ENCODE measurements around the gene DYNLRB1. TPM values are rescaled to one million over a fixed set of nuclear protein-coding genes. Genes with fewer than 3 reads are reported as not detected.
"Not testable (repeated sequence)": the region's sequence is repeated elsewhere in the genome, so short reads cannot be mapped to it uniquely, and the experiment has no call there.

Gene DYNLRB1
- total and polyA plus RNA-seq, 2 experiments from 2014 or later: 103 to 224 TPM

DNA sequence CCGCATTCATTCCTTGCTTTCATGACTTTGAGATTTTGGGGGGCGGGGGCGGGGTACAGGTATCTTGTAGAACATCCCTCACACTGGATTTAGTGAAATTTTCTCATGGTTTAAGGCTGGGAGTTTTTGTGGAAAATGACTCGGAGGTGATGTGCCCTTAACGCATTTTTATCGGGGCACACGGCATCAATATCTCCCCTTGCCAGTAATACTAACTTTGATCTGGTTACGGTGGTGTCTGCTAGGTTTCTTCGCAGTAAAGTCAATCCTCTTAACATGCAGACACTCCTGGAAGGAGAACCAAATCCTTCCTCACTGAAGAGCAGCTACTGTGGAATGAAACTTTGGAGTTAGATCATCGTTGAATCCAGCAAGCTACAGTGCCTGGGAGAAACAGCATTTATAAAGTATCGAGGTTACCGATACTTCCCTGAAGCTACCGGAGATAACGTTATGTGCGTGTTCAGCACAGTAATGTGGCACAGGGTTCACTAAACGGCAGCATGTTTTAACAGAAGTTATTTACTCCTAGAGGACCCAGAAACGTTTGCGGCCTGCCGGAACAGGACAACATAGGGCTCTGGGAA is 1.2 kb upstream of the DYNLRB1 start:
- Histone ChIP-seq H3K27me3 (no peaks in the 10 kb centered on the region), H4K20me1 (ENCODE audit: insufficient read depth, poor library complexity, severe bottlenecking) (peaks cover 5% of the 10 kb centered on the region), H3K27ac (peak overlapping the region; percentile 98), H2AFZ (peak overlapping the region; percentile 27), H3K4me2 (peak overlapping the region; percentile 83), H3K9me2 (replicated peaks; ENCODE audit: insufficient read depth) (no peaks in the 10 kb centered on the region), H3K36me3 (replicated peaks; ENCODE audit: insufficient read depth, low read depth) (no peaks in the 10 kb centered on the region), H3K4me1 (ENCODE audit: insufficient read depth) (peaks cover 19% of the 10 kb centered on the region), H3K79me2 (peaks cover 40% of the 10 kb centered on the region), H3K9me3 (ENCODE audit: low read depth) (no peaks in the 10 kb centered on the region), H3K4me3 (peak overlapping the region; percentile 86)
- WGBS (ENCODE audit: low lambda C conversion rate, missing lambda C conversion rate): 33% methylated on average over 19 of the region's 19 CpGs
- no peak for TF ChIP-seq CTCF (IDR thresholded peaks at IDR 0.05; ENCODE audit: poor library complexity)
- TF ChIP-seq EZH2phosphoT487 (IDR thresholded peaks at IDR 0.05; ENCODE audit: low read depth, severe bottlenecking, unreplicated experiment): no peak
- TF ChIP-seq EZH2 (IDR thresholded peaks at IDR 0.05; ENCODE audit: borderline replicate concordance): no peak
- DNase-seq (ENCODE audit: low spot score): no peak

DNA sequence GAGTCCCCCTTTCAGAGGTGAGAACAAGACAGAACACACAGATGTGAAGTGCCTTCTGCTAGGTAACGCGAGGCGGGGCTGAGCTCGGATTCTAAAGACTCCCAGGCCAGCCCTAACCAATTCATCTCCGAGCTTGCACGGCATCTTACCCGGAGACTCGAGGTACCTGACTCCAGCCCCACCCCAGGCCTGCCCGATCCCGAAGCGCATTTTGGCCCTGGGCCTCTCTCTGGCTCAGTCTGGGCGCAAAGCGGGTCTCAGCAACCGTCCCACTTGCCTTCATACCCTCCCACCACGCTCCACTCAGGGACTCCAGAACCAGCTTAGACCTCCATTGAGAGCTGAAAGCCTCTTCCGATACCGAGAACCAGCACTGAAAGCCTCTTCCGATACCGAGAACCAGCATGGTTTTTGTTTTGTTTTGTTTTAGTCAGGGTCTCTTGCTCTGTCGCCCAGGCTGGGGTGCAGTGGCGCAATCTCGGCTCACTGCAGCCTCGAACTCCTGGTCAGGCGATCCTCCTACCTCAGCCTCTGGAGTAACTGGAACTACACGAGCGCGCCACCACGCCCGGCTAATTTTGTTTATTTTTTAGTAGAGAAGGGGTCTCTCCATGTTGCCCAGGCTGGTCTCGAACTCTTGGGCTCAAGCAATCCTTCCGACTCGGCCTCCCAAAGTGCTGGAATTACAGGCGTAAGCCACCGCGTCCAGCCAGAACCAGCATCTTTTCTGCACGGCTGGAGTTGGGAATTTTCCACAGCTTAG is 557 bp upstream of the DYNLRB1 start:
- peak; percentile 80 for DNase-seq (ENCODE audit: low spot score)
- 4% methylated on average over 36 of the region's 36 CpGs for WGBS (ENCODE audit: low lambda C conversion rate, missing lambda C conversion rate)
- no peaks in the 10 kb centered on the region for H3K9me3 ChIP-seq (ENCODE audit: low read depth)
- no peaks in the 10 kb centered on the region for H3K9me2 ChIP-seq (replicated peaks; ENCODE audit: insufficient read depth)
- no peaks in the 10 kb centered on the region for H3K36me3 ChIP-seq (replicated peaks; ENCODE audit: insufficient read depth, low read depth)
- H3K4me3 ChIP-seq: peak overlapping the region; percentile 86
- peak overlapping the region; percentile 83 for H3K4me2 ChIP-seq
- H4K20me1 ChIP-seq (ENCODE audit: insufficient read depth, poor library complexity, severe bottlenecking): peaks cover 8% of the 10 kb centered on the region
- H2AFZ ChIP-seq: peak overlapping the region; percentile 27
- TF ChIP-seq EZH2 (IDR thresholded peaks at IDR 0.05; ENCODE audit: borderline replicate concordance): no peak
- no peak for TF ChIP-seq CTCF (IDR thresholded peaks at IDR 0.05; ENCODE audit: poor library complexity)
- TF ChIP-seq EZH2phosphoT487 (IDR thresholded peaks at IDR 0.05; ENCODE audit: low read depth, severe bottlenecking, unreplicated experiment): no peak
- H3K79me2 ChIP-seq: peaks cover 44% of the 10 kb centered on the region
- H3K27me3 ChIP-seq: no peaks in the 10 kb centered on the region
- H3K27ac ChIP-seq: peak overlapping the region; percentile 98
- H3K4me1 ChIP-seq (ENCODE audit: insufficient read depth): peaks cover 19% of the 10 kb centered on the region

DNA sequence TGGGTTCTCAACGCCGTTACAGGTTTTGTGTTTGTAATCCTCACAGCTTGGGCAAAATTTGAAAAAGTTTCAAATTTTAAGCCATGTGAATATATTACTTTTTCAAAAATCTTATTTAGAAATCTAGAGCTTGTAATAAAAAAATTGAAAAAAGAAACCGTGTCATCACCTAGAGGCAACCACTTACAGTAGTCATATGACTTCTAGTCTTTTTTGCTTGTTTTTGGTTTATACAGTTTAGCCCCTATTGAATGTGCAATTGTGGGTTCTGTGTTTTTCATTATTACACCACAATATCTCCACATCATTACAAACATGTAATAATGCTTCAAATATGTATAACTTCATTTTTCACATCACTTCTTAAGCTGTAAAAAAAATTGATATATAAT is 888 bp downstream of the DYNLRB1 start:
- Histone ChIP-seq H3K9me3 (ENCODE audit: low read depth) (no peaks in the 10 kb centered on the region), H3K79me2 (peaks cover 58% of the 10 kb centered on the region), H4K20me1 (ENCODE audit: insufficient read depth, poor library complexity, severe bottlenecking) (peaks cover 18% of the 10 kb centered on the region), H3K27ac (peak overlapping the region; percentile 98), H3K9me2 (replicated peaks; ENCODE audit: insufficient read depth) (no peaks in the 10 kb centered on the region), H3K4me2 (peak overlapping the region; percentile 83), H3K4me1 (ENCODE audit: insufficient read depth) (peaks cover 19% of the 10 kb centered on the region), H3K27me3 (no peaks in the 10 kb centered on the region), H2AFZ (peak overlapping the region; percentile 38), H3K4me3 (peak overlapping the region; percentile 86), H3K36me3 (replicated peaks; ENCODE audit: insufficient read depth, low read depth) (no peaks in the 10 kb centered on the region)
- TF ChIP-seq EZH2phosphoT487 (IDR thresholded peaks at IDR 0.05; ENCODE audit: low read depth, severe bottlenecking, unreplicated experiment): no peak
- no peak for TF ChIP-seq CTCF (IDR thresholded peaks at IDR 0.05; ENCODE audit: poor library complexity)
- no peak for TF ChIP-seq EZH2 (IDR thresholded peaks at IDR 0.05; ENCODE audit: borderline replicate concordance)
- no peak for DNase-seq (ENCODE audit: low spot score)
- 8% methylated on average over 3 of the region's 3 CpGs for WGBS (ENCODE audit: low lambda C conversion rate, missing lambda C conversion rate)

- WGBS (ENCODE audit: low lambda C conversion rate, missing lambda C conversion rate): 96% methylated on average over 7 of the region's 7 CpGs
- H3K27me3 ChIP-seq; H3K9me2 ChIP-seq (replicated peaks; ENCODE audit: insufficient read depth): not testable (repeated sequence)
Observed at GRCh38 chr20:34518863-34519262, 2.6 kb downstream of the DYNLRB1 start.

DNA sequence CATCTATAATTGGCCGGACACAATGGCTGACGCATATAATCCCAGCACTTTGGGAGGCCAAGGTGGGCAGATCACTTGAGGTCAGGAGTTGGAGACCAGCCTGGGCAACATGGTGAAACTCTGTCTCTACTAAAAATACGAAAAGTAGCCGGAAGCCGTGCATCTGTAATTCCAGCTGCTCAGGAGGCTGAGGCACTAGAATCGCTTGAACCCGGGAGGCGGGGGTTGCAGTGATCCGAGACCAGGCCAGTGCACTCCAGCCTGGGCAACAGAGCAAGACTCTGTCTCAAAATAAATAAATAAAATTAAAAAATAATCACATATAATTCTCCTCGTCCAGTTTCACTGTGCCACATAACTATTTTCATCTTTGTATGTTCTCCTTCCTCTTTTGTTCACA is 3.6 kb downstream of the DYNLRB1 start:
- H2AFZ ChIP-seq; DNase-seq (ENCODE audit: low spot score); H3K36me3 ChIP-seq (replicated peaks; ENCODE audit: insufficient read depth, low read depth); H3K4me3 ChIP-seq; H3K27ac ChIP-seq; H3K9me2 ChIP-seq (replicated peaks; ENCODE audit: insufficient read depth); H3K4me2 ChIP-seq; H3K9me3 ChIP-seq (ENCODE audit: low read depth); H3K27me3 ChIP-seq: not testable (repeated sequence)
- 94% methylated on average over 10 of the region's 10 CpGs for WGBS (ENCODE audit: low lambda C conversion rate, missing lambda C conversion rate)
- Histone ChIP-seq H4K20me1 (ENCODE audit: insufficient read depth, poor library complexity, severe bottlenecking) (peaks cover 35% of the 10 kb centered on the region), H3K4me1 (ENCODE audit: insufficient read depth) (peaks cover 20% of the 10 kb centered on the region), H3K79me2 (peaks cover 82% of the 10 kb centered on the region)

More at GRCh38 chr20:34518863-34519262, 2.6 kb downstream of the DYNLRB1 start:
- H4K20me1 ChIP-seq (ENCODE audit: insufficient read depth, poor library complexity, severe bottlenecking): peaks cover 33% of the 10 kb centered on the region
- H2AFZ ChIP-seq; H3K4me2 ChIP-seq; H3K4me3 ChIP-seq; DNase-seq (ENCODE audit: low spot score); H3K36me3 ChIP-seq (replicated peaks; ENCODE audit: insufficient read depth, low read depth); H3K27ac ChIP-seq; H3K9me3 ChIP-seq (ENCODE audit: low read depth): not testable (repeated sequence)
- peaks cover 76% of the 10 kb centered on the region for H3K79me2 ChIP-seq
- H3K4me1 ChIP-seq (ENCODE audit: insufficient read depth): peaks cover 20% of the 10 kb centered on the region

All from hepatocyte (in vitro differentiated cells).